ENCODE results near the gene PSMB7. TPM values are rescaled to one million over a fixed set of nuclear protein-coding genes. Genes with fewer than 3 reads are reported as not detected.

The PSMB7 gene
- total and polyA plus RNA-seq, 2 of the 13 experiments (the other 11 are each of a cell fraction or from before 2014, with no cell fraction given) = 259 to 291 TPM

GRCh38 chr9:124350494-124351263, 64.6 kb downstream of the PSMB7 start (continued):
- TF ChIP-seq IKZF5 (CRISPR knock-in tag; IDR thresholded peaks at IDR 0.05) (peak; percentile 53; the same call in 1 of the 2 replicates), ZNF264 (CRISPR knock-in tag; IDR thresholded peaks at IDR 0.05) (0 out of 2 replicates have a peak, but pooled peaks have one; percentile 54), FOXA3 (CRISPR knock-in tag; IDR thresholded peaks at IDR 0.05) (peak; percentile 73), FOXA1 (IDR thresholded peaks at IDR 0.05) (no peak), FOXA1 (CRISPR knock-in tag; IDR thresholded peaks at IDR 0.05) (peak; percentile 65; the same call in 1 of the 2 replicates), MNT (IDR thresholded peaks at IDR 0.05) (peak; percentile 24; the same call in 1 of the 2 replicates)

GRCh38 chr9:124349675-124350493, 65.4 kb downstream of the PSMB7 start:
- Histone ChIP-seq H3K9me3 (ENCODE audit: low read length) (no peaks in the 10 kb centered on the region), H3K4me3 (replicated peaks in 1 of 3; ENCODE audit: insufficient read depth in 1 of 3, low read depth in 2 of 3, low read length in 3 of 3) (no peak overlapping the region), H3K36me3 (replicated peaks in 1 of 2; ENCODE audit: control insufficient read depth in 1 of 2, insufficient read depth in 2 of 2, low read length in 2 of 2) (peaks cover 45 to 91% of the 10 kb centered on the region in 2 experiments), H3K4me1 (ENCODE audit: insufficient read depth, low read length) (peaks cover 14% of the 10 kb centered on the region), H3K4me2 (ENCODE audit: low read depth, low read length) (no peak overlapping the region), H3K9ac (ENCODE audit: insufficient read depth, low read depth, low read length) (no peak overlapping the region), H3K27me3 (ENCODE audit: control insufficient read depth in 1 of 2, insufficient read depth in 2 of 2, low read length in 2 of 2) (no peaks in the 10 kb centered on the region), H2AFZ (ENCODE audit: low read length) (no peak overlapping the region), H3K79me2 (ENCODE audit: insufficient read depth, low read length) (no peaks in the 10 kb centered on the region), H4K20me1 (ENCODE audit: insufficient read depth, low read length) (no peaks in the 10 kb centered on the region), H3K27ac (ENCODE audit: extremely low read length, insufficient read depth, low read length) (peak overlapping the region; percentile 3)
- CTCF ChIA-PET (ENCODE audit: low intra/inter-chr PET ratio, low total read pairs) = no interaction called here
- no TSS peak for BruUV-seq (replicated peaks)
- 97% methylated on average over 19 of the region's 25 CpGs for WGBS (ENCODE audit: low lambda C conversion rate)
- DNase-seq (ENCODE audit: low spot score) (no peak), FAIRE-seq (no peak), ATAC-seq (no peak)
- TF ChIP-seq HIVEP1 (CRISPR knock-in tag; IDR thresholded peaks at IDR 0.05) (no peak), AGO2 (optimal IDR thresholded peaks at IDR 0.05; ENCODE audit: low read depth, low read length) (peak; percentile 95), RBM22 (optimal IDR thresholded peaks at IDR 0.05; ENCODE audit: low read length) (peak; percentile 81), ZNF570 (CRISPR knock-in tag; IDR thresholded peaks at IDR 0.05; ENCODE audit: borderline replicate concordance) (no peak), POLR2G (IDR thresholded peaks at IDR 0.05; ENCODE audit: low read depth, low read length) (peak; percentile 50; the same call in 1 of the 2 replicates)
- in situ Hi-C loops (cut with HindIII; ENCODE audit: extremely low pct_ligation_motif_present, low pct_unique_long_range_greater_than_20kb) = no loop called here
- intact Hi-C loops (cut with micrococcal nuclease; ENCODE audit: unreplicated experiment) = no loop called here
- POLR2A ChIA-PET = no interaction called here
